ENCODE data around the gene SYTL3. TPM values are rescaled to one million over a fixed set of nuclear protein-coding genes. Genes with fewer than 3 reads are reported as not detected.
A peak's percentile ranks its signal among the peaks of the same experiment; 100 is the strongest.

SYTL3 gene
- total RNA-seq, 1 experiment from 2014 or later: 0.28 TPM

DNA sequence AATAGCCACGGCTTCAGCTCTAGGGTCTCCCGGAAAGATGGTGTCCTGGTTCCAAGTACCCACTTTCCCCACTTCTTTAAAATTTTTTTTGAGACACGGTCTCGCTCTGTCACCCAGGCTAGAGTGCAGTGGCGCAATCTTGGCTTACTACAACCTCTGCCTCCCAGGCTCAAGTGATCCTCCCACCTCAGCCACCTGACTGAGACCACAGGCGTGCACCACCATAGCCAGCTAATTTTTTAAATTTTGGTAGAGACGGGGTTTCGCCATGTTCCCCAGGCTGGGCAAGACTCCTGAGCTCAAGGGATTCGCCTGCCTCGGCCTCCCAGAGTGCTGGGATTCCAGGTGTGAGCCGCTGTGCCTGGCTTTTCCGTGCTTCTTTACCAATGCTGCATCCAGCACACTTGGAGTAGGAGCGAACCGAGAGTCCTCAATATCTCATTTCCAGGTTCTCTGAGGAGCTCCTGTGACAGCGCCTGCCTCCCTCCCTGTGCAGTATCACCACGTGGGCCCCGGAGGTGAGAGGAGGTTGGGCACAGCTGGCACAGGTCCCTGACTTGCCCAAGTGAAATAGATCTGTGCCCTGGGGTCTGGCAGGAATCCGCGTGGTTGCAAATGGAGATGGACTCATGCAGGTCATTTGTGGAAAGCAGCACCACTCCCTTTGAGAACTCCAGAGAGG, 132.0 kb downstream of the SYTL3 start (continued):
- TF ChIP-seq, protein P1, sequence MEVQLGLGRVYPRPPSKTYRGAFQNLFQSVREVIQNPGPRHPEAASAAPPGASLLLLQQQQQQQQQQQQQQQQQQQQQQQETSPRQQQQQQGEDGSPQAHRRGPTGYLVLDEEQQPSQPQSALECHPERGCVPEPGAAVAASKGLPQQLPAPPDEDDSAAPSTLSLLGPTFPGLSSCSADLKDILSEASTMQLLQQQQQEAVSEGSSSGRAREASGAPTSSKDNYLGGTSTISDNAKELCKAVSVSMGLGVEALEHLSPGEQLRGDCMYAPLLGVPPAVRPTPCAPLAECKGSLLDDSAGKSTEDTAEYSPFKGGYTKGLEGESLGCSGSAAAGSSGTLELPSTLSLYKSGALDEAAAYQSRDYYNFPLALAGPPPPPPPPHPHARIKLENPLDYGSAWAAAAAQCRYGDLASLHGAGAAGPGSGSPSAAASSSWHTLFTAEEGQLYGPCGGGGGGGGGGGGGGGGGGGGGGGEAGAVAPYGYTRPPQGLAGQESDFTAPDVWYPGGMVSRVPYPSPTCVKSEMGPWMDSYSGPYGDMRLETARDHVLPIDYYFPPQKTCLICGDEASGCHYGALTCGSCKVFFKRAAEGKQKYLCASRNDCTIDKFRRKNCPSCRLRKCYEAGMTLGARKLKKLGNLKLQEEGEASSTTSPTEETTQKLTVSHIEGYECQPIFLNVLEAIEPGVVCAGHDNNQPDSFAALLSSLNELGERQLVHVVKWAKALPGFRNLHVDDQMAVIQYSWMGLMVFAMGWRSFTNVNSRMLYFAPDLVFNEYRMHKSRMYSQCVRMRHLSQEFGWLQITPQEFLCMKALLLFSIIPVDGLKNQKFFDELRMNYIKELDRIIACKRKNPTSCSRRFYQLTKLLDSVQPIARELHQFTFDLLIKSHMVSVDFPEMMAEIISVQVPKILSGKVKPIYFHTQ (CRISPR knock-in tag; IDR thresholded peaks at IDR 0.05): no peak
- TF ChIP-seq, protein P2, sequence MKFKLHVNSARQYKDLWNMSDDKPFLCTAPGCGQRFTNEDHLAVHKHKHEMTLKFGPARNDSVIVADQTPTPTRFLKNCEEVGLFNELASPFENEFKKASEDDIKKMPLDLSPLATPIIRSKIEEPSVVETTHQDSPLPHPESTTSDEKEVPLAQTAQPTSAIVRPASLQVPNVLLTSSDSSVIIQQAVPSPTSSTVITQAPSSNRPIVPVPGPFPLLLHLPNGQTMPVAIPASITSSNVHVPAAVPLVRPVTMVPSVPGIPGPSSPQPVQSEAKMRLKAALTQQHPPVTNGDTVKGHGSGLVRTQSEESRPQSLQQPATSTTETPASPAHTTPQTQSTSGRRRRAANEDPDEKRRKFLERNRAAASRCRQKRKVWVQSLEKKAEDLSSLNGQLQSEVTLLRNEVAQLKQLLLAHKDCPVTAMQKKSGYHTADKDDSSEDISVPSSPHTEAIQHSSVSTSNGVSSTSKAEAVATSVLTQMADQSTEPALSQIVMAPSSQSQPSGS (CRISPR knock-in tag; IDR thresholded peaks at IDR 0.05; ENCODE audit: borderline replicate concordance, low read depth): no peak
- TF ChIP-seq, protein P3, sequence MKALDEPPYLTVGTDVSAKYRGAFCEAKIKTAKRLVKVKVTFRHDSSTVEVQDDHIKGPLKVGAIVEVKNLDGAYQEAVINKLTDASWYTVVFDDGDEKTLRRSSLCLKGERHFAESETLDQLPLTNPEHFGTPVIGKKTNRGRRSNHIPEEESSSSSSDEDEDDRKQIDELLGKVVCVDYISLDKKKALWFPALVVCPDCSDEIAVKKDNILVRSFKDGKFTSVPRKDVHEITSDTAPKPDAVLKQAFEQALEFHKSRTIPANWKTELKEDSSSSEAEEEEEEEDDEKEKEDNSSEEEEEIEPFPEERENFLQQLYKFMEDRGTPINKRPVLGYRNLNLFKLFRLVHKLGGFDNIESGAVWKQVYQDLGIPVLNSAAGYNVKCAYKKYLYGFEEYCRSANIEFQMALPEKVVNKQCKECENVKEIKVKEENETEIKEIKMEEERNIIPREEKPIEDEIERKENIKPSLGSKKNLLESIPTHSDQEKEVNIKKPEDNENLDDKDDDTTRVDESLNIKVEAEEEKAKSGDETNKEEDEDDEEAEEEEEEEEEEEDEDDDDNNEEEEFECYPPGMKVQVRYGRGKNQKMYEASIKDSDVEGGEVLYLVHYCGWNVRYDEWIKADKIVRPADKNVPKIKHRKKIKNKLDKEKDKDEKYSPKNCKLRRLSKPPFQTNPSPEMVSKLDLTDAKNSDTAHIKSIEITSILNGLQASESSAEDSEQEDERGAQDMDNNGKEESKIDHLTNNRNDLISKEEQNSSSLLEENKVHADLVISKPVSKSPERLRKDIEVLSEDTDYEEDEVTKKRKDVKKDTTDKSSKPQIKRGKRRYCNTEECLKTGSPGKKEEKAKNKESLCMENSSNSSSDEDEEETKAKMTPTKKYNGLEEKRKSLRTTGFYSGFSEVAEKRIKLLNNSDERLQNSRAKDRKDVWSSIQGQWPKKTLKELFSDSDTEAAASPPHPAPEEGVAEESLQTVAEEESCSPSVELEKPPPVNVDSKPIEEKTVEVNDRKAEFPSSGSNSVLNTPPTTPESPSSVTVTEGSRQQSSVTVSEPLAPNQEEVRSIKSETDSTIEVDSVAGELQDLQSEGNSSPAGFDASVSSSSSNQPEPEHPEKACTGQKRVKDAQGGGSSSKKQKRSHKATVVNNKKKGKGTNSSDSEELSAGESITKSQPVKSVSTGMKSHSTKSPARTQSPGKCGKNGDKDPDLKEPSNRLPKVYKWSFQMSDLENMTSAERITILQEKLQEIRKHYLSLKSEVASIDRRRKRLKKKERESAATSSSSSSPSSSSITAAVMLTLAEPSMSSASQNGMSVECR (CRISPR knock-in tag; IDR thresholded peaks at IDR 0.05; ENCODE audit: borderline replicate concordance): no peak
- TF ChIP-seq, protein P4, sequence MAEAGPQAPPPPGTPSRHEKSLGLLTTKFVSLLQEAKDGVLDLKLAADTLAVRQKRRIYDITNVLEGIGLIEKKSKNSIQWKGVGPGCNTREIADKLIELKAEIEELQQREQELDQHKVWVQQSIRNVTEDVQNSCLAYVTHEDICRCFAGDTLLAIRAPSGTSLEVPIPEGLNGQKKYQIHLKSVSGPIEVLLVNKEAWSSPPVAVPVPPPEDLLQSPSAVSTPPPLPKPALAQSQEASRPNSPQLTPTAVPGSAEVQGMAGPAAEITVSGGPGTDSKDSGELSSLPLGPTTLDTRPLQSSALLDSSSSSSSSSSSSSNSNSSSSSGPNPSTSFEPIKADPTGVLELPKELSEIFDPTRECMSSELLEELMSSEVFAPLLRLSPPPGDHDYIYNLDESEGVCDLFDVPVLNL (CRISPR knock-in tag; IDR thresholded peaks at IDR 0.05; ENCODE audit: borderline replicate concordance, low read depth): no peak
- no peak for TF ChIP-seq ZNF416 (CRISPR knock-in tag; IDR thresholded peaks at IDR 0.05)
- TF ChIP-seq ELF4 (CRISPR knock-in tag; IDR thresholded peaks at IDR 0.05; ENCODE audit: low read depth): no peak

DNA sequence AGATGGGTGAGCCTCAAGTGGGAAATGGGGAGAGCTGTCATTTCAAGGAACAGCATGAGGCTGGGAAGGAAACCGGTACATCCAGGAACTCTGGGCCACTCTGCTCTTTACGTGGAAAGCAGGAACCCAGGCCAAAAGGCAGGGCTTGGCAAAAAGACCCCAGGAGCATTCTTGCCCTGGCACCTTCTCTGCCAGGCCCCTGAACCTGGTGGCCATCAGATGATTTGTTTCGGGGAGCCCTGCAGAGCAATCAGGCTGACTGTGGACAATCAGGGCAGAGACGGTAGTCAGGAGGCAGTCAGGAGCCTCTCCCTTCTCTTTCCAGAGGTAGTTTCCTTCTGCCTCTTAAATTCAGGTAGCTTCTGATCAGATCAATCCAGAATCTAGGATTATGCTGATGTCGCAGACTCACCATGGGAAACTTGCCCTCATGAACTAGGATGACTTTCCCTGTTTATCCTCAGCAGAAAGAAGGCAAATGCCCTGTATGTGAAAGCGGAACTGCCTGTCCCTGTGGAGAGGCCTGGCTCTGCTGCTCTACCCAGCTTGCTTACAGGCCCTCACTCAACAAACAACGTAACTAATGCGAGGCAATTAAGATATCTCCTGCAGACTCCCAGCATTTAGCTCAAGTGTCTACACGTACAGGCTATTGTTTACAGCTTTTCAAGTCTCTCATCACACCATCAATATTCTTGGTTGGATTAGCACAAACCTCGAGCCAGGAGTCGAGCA, 132.7 kb downstream of the SYTL3 start:
- CTCF ChIA-PET: interaction anchor here (0.8 to 1.1 kb wide), 2 partner anchors 10 to 24 kb away, joined by 3 read pairs; no protein-coding TSS in a partner anchor

More for the DNA sequence above, 132.7 kb downstream of the SYTL3 start:
- POLR2A ChIA-PET: no interaction called here
- DNase-seq (ENCODE audit: low spot score) (no peak), ATAC-seq (no peak)
- no peaks in the 10 kb centered on the region for H3K9me3 Mint-ChIP-seq
- H3K36me3 Mint-ChIP-seq: peaks cover 95% of the 10 kb centered on the region
- H3K27ac Mint-ChIP-seq: peak overlapping the region; percentile 92
- no peaks in the 10 kb centered on the region; the same call in 1 of the 2 replicates for H3K27me3 Mint-ChIP-seq (ENCODE audit: low read depth)
- TF ChIP-seq OVOL2 (CRISPR knock-in tag; IDR thresholded peaks at IDR 0.05; ENCODE audit: borderline replicate concordance) (no peak), ZNF138 (CRISPR knock-in tag; conservative IDR thresholded peaks at IDR 0.05) (no peak), NFATC4 (CRISPR knock-in tag; IDR thresholded peaks at IDR 0.05) (no peak), GTF2I (CRISPR knock-in tag; conservative IDR thresholded peaks at IDR 0.05) (no peak), RORB (CRISPR knock-in tag; IDR thresholded peaks at IDR 0.05) (no peak), TP53 (CRISPR knock-in tag; IDR thresholded peaks at IDR 0.05) (no peak), CBFB (CRISPR knock-in tag; IDR thresholded peaks at IDR 0.05; ENCODE audit: low read depth) (no peak)
- TF ChIP-seq, protein P5, sequence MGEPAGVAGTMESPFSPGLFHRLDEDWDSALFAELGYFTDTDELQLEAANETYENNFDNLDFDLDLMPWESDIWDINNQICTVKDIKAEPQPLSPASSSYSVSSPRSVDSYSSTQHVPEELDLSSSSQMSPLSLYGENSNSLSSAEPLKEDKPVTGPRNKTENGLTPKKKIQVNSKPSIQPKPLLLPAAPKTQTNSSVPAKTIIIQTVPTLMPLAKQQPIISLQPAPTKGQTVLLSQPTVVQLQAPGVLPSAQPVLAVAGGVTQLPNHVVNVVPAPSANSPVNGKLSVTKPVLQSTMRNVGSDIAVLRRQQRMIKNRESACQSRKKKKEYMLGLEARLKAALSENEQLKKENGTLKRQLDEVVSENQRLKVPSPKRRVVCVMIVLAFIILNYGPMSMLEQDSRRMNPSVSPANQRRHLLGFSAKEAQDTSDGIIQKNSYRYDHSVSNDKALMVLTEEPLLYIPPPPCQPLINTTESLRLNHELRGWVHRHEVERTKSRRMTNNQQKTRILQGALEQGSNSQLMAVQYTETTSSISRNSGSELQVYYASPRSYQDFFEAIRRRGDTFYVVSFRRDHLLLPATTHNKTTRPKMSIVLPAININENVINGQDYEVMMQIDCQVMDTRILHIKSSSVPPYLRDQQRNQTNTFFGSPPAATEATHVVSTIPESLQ (CRISPR knock-in tag; IDR thresholded peaks at IDR 0.05): no peak
- TF ChIP-seq, protein P6, sequence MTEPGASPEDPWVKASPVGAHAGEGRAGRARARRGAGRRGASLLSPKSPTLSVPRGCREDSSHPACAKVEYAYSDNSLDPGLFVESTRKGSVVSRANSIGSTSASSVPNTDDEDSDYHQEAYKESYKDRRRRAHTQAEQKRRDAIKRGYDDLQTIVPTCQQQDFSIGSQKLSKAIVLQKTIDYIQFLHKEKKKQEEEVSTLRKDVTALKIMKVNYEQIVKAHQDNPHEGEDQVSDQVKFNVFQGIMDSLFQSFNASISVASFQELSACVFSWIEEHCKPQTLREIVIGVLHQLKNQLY (CRISPR knock-in tag; IDR thresholded peaks at IDR 0.05): no peak
- TF ChIP-seq, protein P7, sequence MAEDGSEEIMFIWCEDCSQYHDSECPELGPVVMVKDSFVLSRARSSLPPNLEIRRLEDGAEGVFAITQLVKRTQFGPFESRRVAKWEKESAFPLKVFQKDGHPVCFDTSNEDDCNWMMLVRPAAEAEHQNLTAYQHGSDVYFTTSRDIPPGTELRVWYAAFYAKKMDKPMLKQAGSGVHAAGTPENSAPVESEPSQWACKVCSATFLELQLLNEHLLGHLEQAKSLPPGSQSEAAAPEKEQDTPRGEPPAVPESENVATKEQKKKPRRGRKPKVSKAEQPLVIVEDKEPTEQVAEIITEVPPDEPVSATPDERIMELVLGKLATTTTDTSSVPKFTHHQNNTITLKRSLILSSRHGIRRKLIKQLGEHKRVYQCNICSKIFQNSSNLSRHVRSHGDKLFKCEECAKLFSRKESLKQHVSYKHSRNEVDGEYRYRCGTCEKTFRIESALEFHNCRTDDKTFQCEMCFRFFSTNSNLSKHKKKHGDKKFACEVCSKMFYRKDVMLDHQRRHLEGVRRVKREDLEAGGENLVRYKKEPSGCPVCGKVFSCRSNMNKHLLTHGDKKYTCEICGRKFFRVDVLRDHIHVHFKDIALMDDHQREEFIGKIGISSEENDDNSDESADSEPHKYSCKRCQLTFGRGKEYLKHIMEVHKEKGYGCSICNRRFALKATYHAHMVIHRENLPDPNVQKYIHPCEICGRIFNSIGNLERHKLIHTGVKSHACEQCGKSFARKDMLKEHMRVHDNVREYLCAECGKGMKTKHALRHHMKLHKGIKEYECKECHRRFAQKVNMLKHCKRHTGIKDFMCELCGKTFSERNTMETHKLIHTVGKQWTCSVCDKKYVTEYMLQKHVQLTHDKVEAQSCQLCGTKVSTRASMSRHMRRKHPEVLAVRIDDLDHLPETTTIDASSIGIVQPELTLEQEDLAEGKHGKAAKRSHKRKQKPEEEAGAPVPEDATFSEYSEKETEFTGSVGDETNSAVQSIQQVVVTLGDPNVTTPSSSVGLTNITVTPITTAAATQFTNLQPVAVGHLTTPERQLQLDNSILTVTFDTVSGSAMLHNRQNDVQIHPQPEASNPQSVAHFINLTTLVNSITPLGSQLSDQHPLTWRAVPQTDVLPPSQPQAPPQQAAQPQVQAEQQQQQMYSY (CRISPR knock-in tag; IDR thresholded peaks at IDR 0.05): no peak
- peaks cover 21% of the 10 kb centered on the region for H3K4me1 Mint-ChIP-seq
- H3K4me3 Mint-ChIP-seq: no peak overlapping the region

Measured in WTC11 (cell line).